ENCODE data around the gene ST8SIA1.

GRCh38 chr12:22283006-22283506 lies 51.5 kb downstream of the ST8SIA1 start:
- no peak for TF ChIP-seq CTCF (IDR thresholded peaks at IDR 0.05)
- TF ChIP-seq POLR2A (IDR thresholded peaks at IDR 0.05), result no peak
- TF ChIP-seq EP300 (IDR thresholded peaks at IDR 0.05), result no peak

Data from ovary (tissue), 3 donors.